IPS DF 6.9 (cell line): Measurements from ENCODE around the gene ANXA4.
A peak's percentile ranks its signal among the peaks of the same experiment; 100 is the strongest.

Experiments
- DNase-seq: peaks from one replicate; pipeline ENCODE4 v3.0.0-alpha.2; 2013; ENCODE audit warnings: low read depth, low spot score
- H3K27ac ChIP-seq: one replicate; pipeline ENCODE4 v1.5.1; 2013; ENCODE audit warnings: low read length, control low read depth
- H3K27me3 ChIP-seq: 2 replicates; pipeline ENCODE4 v1.6.1; 2013; ENCODE audit warnings: mild to moderate bottlenecking, low read length; ENCODE audit not compliant: control insufficient read depth, insufficient read depth
- H3K36me3 ChIP-seq: 2 replicates; pipeline ENCODE4 v1.6.1; 2013; ENCODE audit warnings: low read length; ENCODE audit not compliant: control insufficient read depth, insufficient read depth
- H3K4me1 ChIP-seq: 2 replicates; pipeline ENCODE4 v1.6.1; 2013; ENCODE audit warnings: low read length; ENCODE audit not compliant: control insufficient read depth, insufficient read depth
- H3K4me3 ChIP-seq: 2 replicates; pipeline ENCODE4 v1.5.1; 2013; ENCODE audit warnings: mild to moderate bottlenecking, low read length
- H3K9me3 ChIP-seq: 2 replicates; pipeline ENCODE4 v1.6.1; 2013; ENCODE audit warnings: low read length, inconsistent platforms; ENCODE audit not compliant: control insufficient read depth, insufficient read depth
- WGBS: extraction: QIAGEN DNeasy Blood & Tissue Kit; methylation state at CpG from one replicate; pipeline ENCODE4 v1.1.7; 2013; ENCODE audit warnings: mixed read lengths, missing lambda C conversion rate; ENCODE audit not compliant: insufficient read length, insufficient coverage; 5-methylcytosine and 5-hydroxymethylcytosine counted together

Gene ANXA4

DNA sequence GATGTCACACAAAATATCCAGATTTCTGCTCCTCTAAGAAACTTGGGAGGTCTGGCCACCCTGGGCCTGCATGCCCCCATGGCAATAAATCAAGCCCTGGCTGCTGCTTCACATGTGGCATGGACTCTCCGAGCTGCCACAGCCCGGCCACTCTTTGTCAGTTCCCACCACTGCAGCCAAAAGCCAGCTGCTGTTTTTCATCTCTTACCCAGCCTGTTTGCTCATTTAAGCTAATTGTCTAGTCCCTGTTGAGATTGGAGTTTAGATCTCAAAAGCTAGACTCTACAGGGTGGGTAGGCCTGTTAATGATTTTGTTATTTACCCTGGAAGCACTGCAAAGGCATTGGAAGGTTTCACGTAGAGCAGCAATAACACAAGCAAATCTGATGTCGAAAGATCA lies 20.9 kb upstream of the ANXA4 start:
- DNase-seq: no peak
- H3K4me3 ChIP-seq: no peak overlapping the region
- no peaks in the 10 kb centered on the region for H3K9me3 ChIP-seq
- peaks cover 15% of the 10 kb centered on the region for H3K4me1 ChIP-seq
- H3K27ac ChIP-seq: no peak overlapping the region
- WGBS: no CpG with 5 or more reads among the region's 4 CpGs
- no peaks in the 10 kb centered on the region for H3K36me3 ChIP-seq
- no peaks in the 10 kb centered on the region for H3K27me3 ChIP-seq

- no peaks in the 10 kb centered on the region for H3K4me1 ChIP-seq
- H3K9me3 ChIP-seq: no peaks in the 10 kb centered on the region
- DNase-seq: no peak
- H3K4me3 ChIP-seq: no peak overlapping the region
- no peaks in the 10 kb centered on the region for H3K36me3 ChIP-seq
- H3K27me3 ChIP-seq: no peaks in the 10 kb centered on the region
- no peak overlapping the region for H3K27ac ChIP-seq
- no CpG with 5 or more reads among the region's 14 CpGs for WGBS
Measured at GRCh38 chr2:69723791-69724190, 18.1 kb upstream of the ANXA4 start.

DNA sequence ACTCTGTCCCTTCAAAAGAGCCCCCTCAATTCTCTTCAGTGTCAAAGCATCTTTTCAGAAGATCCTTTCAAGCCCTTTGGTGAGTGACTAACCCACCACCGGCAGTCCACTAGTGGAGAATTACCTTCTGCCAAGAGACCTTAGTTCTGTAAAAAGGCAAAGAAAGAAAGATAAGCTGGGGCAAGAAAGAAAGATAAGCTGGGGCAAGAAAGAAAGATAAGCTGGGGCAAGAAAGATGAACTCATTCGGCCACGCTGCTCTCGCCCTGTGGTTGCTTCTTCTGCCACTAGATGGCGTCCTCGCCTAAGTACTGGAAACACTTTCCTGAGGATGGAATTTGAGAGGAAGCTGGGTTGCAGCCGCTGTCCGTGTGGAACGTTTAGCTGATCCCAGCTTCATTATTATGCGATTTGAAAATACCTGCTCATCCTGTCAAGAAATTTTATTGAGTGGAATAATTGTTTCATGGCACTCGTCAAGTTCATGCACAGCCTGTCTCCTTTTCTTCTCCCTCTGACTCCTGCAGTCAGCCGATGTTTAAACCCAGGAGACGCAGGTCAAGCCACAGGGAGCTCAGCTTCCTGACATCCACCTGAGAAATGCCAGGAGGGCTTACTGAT lies 17.3 kb upstream of the ANXA4 start:
- H3K4me3 ChIP-seq: peak overlapping the region; percentile 9; the same call in 1 of the 2 replicates
- H3K36me3 ChIP-seq: no peaks in the 10 kb centered on the region
- no peaks in the 10 kb centered on the region for H3K27me3 ChIP-seq
- no CpG with 5 or more reads among the region's 13 CpGs for WGBS
- no peaks in the 10 kb centered on the region for H3K4me1 ChIP-seq
- DNase-seq: no peak
- no peaks in the 10 kb centered on the region for H3K9me3 ChIP-seq
- H3K27ac ChIP-seq: no peak overlapping the region

GRCh38 chr2:69725706-69726360 lies 16.1 kb upstream of the ANXA4 start:
- DNase-seq: no peak
- Histone ChIP-seq H3K36me3 (no peaks in the 10 kb centered on the region), H3K27me3 (no peaks in the 10 kb centered on the region), H3K9me3 (no peaks in the 10 kb centered on the region), H3K4me3 (no peak overlapping the region), H3K27ac (no peak overlapping the region), H3K4me1 (no peaks in the 10 kb centered on the region)
- no CpG with 5 or more reads among the region's 7 CpGs for WGBS

GRCh38 chr2:69729266-69729665 lies 12.7 kb upstream of the ANXA4 start:
- Histone ChIP-seq H3K4me3 (no peak overlapping the region), H3K36me3 (no peaks in the 10 kb centered on the region), H3K4me1 (no peaks in the 10 kb centered on the region), H3K27me3 (no peaks in the 10 kb centered on the region), H3K27ac (no peak overlapping the region), H3K9me3 (no peaks in the 10 kb centered on the region)
- WGBS: no CpG with 5 or more reads among the region's 5 CpGs
- DNase-seq: no peak

DNA sequence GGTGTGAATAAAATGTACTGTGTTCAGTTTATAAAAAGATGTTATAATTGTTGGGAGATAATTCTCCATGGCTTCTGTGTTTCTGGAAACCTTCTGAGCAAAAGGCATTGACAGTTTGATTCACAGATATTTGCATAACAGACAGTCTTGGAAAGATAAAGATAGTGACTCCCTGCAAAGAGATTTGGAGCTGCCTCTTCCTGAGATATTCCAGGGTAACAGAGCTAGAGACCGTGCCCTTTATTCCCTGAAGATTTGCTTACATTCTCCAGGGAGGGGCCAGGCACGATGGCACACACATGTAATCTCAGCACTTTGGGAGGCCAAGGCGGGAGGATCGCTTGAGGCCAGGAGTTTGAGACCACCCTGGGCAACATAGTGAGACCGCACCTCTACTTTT lies 12.2 kb upstream of the ANXA4 start:
- Histone ChIP-seq H3K4me1 (no peaks in the 10 kb centered on the region), H3K9me3 (no peaks in the 10 kb centered on the region), H3K36me3 (no peaks in the 10 kb centered on the region), H3K27me3 (no peaks in the 10 kb centered on the region), H3K4me3 (no peak overlapping the region), H3K27ac (no peak overlapping the region)
- DNase-seq: no peak
- no CpG with 5 or more reads among the region's 5 CpGs for WGBS

- no peaks in the 10 kb centered on the region for H3K27me3 ChIP-seq
- no peaks in the 10 kb centered on the region for H3K4me1 ChIP-seq
- no peak for DNase-seq
- WGBS: no CpG with 5 or more reads among the region's 6 CpGs
- no peaks in the 10 kb centered on the region for H3K9me3 ChIP-seq
- no peak overlapping the region for H3K4me3 ChIP-seq
- H3K27ac ChIP-seq: no peak overlapping the region
- H3K36me3 ChIP-seq: no peaks in the 10 kb centered on the region
Measured at GRCh38 chr2:69731147-69731970, 10.6 kb upstream of the ANXA4 start.

DNA sequence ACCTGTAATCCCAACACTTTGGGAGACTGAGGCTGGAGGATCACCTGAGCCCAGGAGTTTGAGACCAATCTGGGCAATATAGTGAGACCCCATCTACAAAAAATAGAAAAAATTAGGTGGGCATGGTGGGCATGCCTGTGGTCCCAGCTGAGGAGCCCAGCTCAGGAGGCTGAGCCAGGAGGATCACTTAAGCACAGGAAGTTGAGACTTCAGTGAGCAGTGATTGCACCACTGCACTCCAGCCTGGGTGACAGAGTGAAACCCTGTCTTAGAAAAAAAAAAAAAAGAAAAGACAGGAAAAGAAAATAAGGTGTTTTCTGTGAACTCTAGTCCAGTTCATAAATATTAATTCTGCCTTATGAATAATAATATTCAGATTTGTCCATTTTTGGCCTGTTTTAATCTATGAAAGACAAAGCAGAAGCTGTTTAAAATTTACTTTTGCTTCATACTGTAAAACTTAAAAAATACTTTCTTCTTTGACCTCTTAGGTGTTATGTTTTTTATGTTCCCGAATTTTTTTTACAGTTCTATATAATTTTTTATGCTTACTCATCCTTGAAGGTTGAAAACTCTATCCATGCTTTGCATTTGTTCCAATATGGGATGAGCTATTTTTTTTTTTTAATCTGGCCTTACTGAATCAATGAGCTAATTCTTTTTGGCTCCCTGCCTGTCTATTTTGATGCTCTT lies 8.4 kb upstream of the ANXA4 start:
- Histone ChIP-seq H3K9me3 (no peaks in the 10 kb centered on the region), H3K27ac (no peak overlapping the region), H3K4me3 (no peak overlapping the region), H3K4me1 (no peaks in the 10 kb centered on the region), H3K27me3 (no peaks in the 10 kb centered on the region), H3K36me3 (no peaks in the 10 kb centered on the region)
- no CpG with 5 or more reads among the region's 1 CpG for WGBS
- no peak for DNase-seq

DNA sequence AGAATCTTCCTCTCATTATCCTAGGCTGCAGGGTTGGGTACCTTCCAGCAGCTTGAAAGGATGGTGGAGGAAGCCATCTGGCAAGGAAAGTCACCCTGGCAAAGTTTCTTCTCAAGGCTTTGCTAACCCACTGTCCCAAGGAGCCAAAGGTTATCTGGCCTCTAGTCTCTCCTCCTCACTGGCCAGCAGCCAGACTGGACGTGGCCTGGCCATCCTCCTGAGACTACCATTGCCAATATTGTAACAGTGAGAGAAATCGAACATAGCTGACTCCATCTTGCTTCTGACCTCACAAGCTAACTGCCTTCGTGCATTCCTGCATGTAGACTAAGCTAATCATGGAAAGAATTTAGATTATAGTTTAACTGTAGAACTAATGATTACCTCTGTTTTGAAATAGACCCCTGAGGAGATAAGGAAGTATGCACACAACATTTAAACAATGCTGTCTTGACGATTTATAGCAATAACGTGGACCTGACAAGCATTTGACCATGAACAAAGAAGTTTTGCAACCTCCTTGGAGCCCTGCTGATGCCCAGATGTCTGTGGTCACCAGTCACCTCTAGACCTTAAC lies 7.8 kb upstream of the ANXA4 start:
- no peak for DNase-seq
- no CpG with 5 or more reads among the region's 5 CpGs for WGBS
- Histone ChIP-seq H3K36me3 (no peaks in the 10 kb centered on the region), H3K27me3 (no peaks in the 10 kb centered on the region), H3K4me3 (no peak overlapping the region), H3K9me3 (no peaks in the 10 kb centered on the region), H3K4me1 (no peaks in the 10 kb centered on the region), H3K27ac (no peak overlapping the region)
